ENCODE measurements around the gene TMSB10. TPM values are rescaled to one million over a fixed set of nuclear protein-coding genes. Genes with fewer than 3 reads are reported as not detected.
A peak's percentile ranks its signal among the peaks of the same experiment; 100 is the strongest.

Gene TMSB10
- total and polyA plus RNA-seq, 2 of the 13 experiments (the other 11 are each of a cell fraction or from before 2014, with no cell fraction given), result 665 to 708 TPM

DNA sequence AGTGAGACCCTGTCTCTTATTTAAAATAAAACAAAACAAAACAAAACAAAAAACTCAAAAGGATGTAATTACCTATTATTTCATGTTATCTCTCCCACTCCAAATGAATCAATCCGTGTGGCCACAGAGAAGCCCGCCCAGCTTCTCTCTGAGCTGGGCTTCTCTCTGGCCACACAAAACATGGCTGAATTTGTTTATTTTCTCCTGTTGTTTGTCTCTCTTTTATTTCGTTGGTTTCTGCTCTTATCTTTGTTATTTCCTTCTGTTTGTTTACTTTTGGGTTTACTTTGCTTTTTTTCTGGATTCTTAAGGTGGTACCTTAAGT is 23.1 kb upstream of the TMSB10 start (continued):
- TF ChIP-seq GPN1 (CRISPR knock-in tag; IDR thresholded peaks at IDR 0.05; ENCODE audit: borderline replicate concordance) (no peak), NFE2L2 (IDR thresholded peaks at IDR 0.05; ENCODE audit: low read length) (0 out of 2 replicates have a peak, but pooled peaks have one; percentile 1), ZMYM4 (CRISPR knock-in tag; IDR thresholded peaks at IDR 0.05) (no peak), ZNF33B (CRISPR knock-in tag; IDR thresholded peaks at IDR 0.05) (0 out of 2 replicates have a peak, but pooled peaks have one; percentile 3), ZNF674 (CRISPR knock-in tag; IDR thresholded peaks at IDR 0.05; ENCODE audit: low read depth) (no peak), ATM (IDR thresholded peaks at IDR 0.05; ENCODE audit: borderline replicate concordance) (no peak), ELF4 (CRISPR knock-in tag; IDR thresholded peaks at IDR 0.05; ENCODE audit: borderline replicate concordance) (no peak), PLRG1 (conservative IDR thresholded peaks at IDR 0.05) (no peak), KAT2B (IDR thresholded peaks at IDR 0.05; ENCODE audit: borderline replicate concordance, low read depth, low read length) (no peak), RFX3 (CRISPR knock-in tag; IDR thresholded peaks at IDR 0.05) (no peak), ZNF354B (CRISPR knock-in tag; IDR thresholded peaks at IDR 0.05) (no peak), SSRP1 (CRISPR knock-in tag; IDR thresholded peaks at IDR 0.05) (no peak)
- TF ChIP-seq, protein P1, sequence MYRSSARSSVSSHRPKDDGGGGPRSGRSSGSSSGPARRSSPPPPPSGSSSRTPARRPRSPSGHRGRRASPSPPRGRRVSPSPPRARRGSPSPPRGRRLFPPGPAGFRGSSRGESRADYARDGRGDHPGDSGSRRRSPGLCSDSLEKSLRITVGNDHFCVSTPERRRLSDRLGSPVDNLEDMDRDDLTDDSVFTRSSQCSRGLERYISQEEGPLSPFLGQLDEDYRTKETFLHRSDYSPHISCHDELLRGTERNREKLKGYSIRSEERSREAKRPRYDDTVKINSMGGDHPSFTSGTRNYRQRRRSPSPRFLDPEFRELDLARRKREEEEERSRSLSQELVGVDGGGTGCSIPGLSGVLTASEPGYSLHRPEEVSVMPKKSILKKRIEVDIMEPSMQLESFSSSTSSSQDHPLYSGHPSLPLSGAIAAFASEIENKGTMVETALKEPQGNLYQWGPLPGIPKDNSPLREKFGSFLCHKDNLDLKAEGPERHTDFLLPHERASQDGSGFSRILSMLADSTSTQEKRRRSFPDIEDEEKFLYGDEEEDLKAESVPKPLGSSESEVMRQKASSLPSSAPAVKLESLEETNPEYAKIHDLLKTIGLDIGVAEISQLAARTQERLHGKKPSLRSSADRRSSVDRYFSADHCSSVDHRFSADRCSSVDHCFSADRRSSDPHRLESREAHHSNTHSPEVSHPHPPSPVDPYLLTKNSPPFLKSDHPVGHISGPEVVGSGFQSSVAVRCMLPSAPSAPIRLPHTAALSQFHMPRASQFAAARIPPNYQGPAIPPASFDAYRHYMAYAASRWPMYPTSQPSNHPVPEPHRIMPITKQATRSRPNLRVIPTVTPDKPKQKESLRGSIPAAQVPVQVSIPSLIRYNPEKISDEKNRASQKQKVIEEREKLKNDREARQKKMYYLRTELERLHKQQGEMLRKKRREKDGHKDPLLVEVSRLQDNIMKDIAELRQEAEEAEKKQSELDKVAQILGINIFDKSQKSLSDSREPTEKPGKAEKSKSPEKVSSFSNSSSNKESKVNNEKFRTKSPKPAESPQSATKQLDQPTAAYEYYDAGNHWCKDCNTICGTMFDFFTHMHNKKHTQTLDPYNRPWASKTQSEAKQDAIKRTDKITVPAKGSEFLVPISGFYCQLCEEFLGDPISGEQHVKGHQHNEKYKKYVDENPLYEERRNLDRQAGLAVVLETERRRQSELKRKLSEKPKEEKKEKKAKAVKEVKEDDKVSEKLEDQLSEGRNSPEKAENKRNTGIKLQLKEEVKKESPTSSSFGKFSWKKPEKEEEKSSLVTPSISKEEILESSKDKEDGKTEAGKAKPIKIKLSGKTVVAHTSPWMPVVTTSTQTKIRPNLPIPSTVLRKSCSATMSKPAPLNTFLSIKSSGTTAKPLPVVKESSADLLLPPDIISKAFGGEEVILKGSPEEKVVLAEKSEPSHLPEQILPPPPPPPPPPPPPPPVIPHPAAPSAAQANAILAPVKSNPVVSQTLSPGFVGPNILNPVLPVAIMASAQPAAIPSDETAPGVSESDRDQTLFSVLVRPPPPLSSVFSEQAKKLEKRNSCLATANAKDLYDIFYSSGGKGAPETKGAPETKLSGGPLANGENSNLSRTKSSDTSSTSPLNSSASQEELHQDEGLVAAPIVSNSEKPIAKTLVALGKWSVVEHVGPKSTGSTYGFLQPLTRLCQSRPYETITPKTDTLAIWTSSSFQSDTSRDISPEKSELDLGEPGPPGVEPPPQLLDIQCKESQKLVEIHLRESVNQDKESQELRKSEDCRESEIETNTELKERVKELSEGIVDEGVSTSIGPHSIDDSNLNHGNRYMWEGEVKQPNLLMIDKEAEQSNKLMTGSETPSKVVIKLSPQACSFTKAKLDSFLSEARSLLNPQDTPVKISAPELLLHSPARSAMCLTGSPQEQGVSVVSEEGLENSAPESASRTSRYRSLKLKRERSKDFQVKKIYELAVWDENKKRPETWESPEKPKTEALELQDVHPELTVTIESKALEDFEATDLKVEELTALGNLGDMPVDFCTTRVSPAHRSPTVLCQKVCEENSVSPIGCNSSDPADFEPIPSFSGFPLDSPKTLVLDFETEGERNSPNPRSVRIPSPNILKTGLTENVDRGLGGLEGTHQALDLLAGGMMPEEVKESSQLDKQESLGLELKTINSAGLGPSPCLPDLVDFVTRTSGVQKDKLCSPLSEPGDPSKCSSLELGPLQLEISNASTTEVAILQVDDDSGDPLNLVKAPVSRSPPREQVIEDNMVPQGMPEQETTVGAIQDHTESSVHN (CRISPR knock-in tag; IDR thresholded peaks at IDR 0.05), result no peak
- TF ChIP-seq, protein P2, sequence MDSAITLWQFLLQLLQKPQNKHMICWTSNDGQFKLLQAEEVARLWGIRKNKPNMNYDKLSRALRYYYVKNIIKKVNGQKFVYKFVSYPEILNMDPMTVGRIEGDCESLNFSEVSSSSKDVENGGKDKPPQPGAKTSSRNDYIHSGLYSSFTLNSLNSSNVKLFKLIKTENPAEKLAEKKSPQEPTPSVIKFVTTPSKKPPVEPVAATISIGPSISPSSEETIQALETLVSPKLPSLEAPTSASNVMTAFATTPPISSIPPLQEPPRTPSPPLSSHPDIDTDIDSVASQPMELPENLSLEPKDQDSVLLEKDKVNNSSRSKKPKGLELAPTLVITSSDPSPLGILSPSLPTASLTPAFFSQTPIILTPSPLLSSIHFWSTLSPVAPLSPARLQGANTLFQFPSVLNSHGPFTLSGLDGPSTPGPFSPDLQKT (CRISPR knock-in tag; IDR thresholded peaks at IDR 0.05; ENCODE audit: borderline replicate concordance), result no peak
- TF ChIP-seq, protein P3, sequence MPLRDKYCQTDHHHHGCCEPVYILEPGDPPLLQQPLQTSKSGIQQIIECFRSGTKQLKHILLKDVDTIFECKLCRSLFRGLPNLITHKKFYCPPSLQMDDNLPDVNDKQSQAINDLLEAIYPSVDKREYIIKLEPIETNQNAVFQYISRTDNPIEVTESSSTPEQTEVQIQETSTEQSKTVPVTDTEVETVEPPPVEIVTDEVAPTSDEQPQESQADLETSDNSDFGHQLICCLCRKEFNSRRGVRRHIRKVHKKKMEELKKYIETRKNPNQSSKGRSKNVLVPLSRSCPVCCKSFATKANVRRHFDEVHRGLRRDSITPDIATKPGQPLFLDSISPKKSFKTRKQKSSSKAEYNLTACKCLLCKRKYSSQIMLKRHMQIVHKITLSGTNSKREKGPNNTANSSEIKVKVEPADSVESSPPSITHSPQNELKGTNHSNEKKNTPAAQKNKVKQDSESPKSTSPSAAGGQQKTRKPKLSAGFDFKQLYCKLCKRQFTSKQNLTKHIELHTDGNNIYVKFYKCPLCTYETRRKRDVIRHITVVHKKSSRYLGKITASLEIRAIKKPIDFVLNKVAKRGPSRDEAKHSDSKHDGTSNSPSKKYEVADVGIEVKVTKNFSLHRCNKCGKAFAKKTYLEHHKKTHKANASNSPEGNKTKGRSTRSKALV (CRISPR knock-in tag; IDR thresholded peaks at IDR 0.05), result 0 out of 2 replicates have a peak, but pooled peaks have one; percentile 29

All from HepG2 (cell line).